ENCODE results near the gene TBC1D14.
"Not testable (repeated sequence)": the region's sequence is repeated elsewhere in the genome, so short reads cannot be mapped to it uniquely, and the experiment has no call there.

The TBC1D14 gene

GRCh38 chr4:6972375-6972650, 62.7 kb downstream of the TBC1D14 start:
- in situ Hi-C loops (cut with MboI; ENCODE audit: low pct_unique_long_range_greater_than_20kb, low sequenced_read_pairs, unreplicated experiment): no loop called here
- DNase-seq (ENCODE audit: low spot score): no peak
- TF ChIP-seq, protein P1, sequence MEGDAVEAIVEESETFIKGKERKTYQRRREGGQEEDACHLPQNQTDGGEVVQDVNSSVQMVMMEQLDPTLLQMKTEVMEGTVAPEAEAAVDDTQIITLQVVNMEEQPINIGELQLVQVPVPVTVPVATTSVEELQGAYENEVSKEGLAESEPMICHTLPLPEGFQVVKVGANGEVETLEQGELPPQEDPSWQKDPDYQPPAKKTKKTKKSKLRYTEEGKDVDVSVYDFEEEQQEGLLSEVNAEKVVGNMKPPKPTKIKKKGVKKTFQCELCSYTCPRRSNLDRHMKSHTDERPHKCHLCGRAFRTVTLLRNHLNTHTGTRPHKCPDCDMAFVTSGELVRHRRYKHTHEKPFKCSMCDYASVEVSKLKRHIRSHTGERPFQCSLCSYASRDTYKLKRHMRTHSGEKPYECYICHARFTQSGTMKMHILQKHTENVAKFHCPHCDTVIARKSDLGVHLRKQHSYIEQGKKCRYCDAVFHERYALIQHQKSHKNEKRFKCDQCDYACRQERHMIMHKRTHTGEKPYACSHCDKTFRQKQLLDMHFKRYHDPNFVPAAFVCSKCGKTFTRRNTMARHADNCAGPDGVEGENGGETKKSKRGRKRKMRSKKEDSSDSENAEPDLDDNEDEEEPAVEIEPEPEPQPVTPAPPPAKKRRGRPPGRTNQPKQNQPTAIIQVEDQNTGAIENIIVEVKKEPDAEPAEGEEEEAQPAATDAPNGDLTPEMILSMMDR (IDR thresholded peaks at IDR 0.05; ENCODE audit: extremely low read depth, insufficient read depth, missing control alignments): no peak

DNA sequence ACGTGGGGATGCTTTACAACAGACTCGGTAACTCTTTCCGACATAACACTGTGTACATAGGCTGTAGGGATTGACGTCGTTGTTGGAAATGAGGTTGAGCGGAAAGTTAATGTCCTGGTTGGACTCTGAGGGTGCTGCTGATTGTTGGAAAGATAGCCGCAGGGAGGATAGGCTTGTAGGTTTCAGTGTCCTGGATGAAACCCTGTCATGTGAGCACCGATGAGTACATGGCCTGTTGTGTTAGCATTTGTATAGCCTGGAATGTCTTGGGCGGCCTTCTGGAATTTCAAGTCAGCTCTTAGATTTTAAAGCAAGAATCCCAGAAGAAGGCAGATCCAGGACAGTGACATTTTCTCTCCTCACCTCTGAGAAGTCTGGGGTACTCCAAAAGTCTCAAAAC, 63.3 kb downstream of the TBC1D14 start:
- in situ Hi-C loops (cut with MboI; ENCODE audit: low pct_unique_long_range_greater_than_20kb, low sequenced_read_pairs, unreplicated experiment): no loop called here
- DNase-seq (ENCODE audit: low spot score): no peak
- TF ChIP-seq, protein P1 (IDR thresholded peaks at IDR 0.05; ENCODE audit: extremely low read depth, insufficient read depth, missing control alignments): no peak

DNA sequence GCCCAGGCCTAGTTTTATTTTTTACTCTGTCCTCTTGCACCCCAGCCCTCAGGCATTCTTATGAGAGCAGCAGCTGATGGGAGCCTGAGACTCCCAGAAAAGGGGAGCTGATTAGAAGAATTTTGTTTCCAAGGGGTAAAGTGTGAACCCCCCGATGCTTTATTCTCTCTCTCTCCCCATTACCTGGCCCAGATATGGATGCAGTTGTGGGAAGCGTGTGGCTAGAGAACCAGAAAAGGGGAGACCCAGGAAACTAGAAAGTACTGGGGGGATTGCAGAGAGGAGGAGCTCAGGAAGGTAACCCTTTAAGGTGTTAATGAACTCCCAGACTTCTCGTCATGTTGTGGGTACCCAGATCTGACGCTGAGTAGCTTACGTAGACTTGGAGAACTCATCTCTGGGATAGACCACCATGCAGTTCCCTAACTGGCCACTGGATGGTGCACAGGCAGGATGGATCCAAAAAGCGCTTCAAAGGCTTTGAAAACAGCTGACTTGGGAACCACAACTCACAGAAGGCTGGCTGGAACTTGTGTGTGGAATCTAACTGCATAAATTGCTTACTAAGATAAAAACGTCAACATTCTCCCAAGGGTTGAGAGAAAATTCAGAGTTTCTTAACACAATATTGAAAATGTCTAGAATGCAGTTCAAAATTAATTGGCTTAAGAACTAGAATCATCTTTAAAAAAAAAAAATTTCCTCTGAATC, 64.7 kb downstream of the TBC1D14 start:
- DNase-seq (ENCODE audit: low spot score): peak; percentile 86
- TF ChIP-seq, protein P1 (IDR thresholded peaks at IDR 0.05; ENCODE audit: extremely low read depth, insufficient read depth, missing control alignments): peak; percentile 85
- in situ Hi-C loops (cut with MboI; ENCODE audit: low pct_unique_long_range_greater_than_20kb, low sequenced_read_pairs, unreplicated experiment): no loop called here

- in situ Hi-C loops (cut with MboI; ENCODE audit: low pct_unique_long_range_greater_than_20kb, low sequenced_read_pairs, unreplicated experiment); DNase-seq (ENCODE audit: low spot score): not testable (repeated sequence)
Measured at GRCh38 chr4:6977846-6978245, 68.2 kb downstream of the TBC1D14 start.

GRCh38 chr4:6983544-6984142, 74.0 kb downstream of the TBC1D14 start:
- TF ChIP-seq, protein P1 (IDR thresholded peaks at IDR 0.05; ENCODE audit: extremely low read depth, insufficient read depth, missing control alignments): no peak
- in situ Hi-C loops (cut with MboI; ENCODE audit: low pct_unique_long_range_greater_than_20kb, low sequenced_read_pairs, unreplicated experiment): no loop called here
- no peak for DNase-seq (ENCODE audit: low spot score)

DNA sequence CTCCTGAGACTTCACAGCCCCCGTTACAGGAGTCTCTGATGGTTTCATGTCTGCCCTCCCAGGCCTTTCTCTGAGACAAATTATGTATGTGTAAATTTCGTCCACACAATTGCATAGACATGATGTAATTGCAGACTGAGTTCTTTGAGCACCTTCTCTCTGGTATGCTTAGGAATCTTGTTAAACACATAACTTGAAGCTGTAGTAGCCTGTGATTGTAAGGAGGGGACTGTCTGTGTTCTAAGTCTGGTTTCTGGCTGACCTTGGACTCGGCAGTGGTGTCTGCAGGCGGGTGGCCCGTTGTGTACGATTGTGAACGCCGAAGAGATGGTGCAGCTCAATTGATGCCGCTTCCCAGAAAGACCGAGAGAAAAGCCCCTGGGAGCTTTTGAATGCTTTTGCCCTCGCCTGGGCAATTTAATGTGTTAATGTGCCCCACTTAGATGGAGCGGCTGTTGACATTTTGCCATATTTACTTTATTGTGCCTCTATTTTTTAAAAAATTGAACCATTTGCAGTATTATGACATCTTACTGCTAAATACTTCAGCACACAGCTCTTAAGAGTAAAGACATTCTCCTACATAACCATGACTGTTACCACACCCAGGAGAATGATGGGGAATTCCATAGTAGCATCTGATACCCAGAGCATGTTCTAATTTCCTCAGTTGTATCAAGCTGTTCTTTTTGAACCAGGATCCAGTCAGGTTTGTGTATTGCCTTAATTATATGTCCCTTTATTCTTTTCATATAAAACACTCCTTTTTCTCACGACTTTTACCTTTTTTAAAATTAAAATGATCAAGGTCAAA, 75.2 kb downstream of the TBC1D14 start:
- DNase-seq (ENCODE audit: low spot score): no peak
- TF ChIP-seq, protein P1 (IDR thresholded peaks at IDR 0.05; ENCODE audit: extremely low read depth, insufficient read depth, missing control alignments): no peak
- in situ Hi-C loops (cut with MboI; ENCODE audit: low pct_unique_long_range_greater_than_20kb, low sequenced_read_pairs, unreplicated experiment): no loop called here
